Measurements from ENCODE around the gene TEX9.
"Not testable (repeated sequence)": the region's sequence is repeated elsewhere in the genome, so short reads cannot be mapped to it uniquely, and the experiment has no call there.

The TEX9 gene

DNA sequence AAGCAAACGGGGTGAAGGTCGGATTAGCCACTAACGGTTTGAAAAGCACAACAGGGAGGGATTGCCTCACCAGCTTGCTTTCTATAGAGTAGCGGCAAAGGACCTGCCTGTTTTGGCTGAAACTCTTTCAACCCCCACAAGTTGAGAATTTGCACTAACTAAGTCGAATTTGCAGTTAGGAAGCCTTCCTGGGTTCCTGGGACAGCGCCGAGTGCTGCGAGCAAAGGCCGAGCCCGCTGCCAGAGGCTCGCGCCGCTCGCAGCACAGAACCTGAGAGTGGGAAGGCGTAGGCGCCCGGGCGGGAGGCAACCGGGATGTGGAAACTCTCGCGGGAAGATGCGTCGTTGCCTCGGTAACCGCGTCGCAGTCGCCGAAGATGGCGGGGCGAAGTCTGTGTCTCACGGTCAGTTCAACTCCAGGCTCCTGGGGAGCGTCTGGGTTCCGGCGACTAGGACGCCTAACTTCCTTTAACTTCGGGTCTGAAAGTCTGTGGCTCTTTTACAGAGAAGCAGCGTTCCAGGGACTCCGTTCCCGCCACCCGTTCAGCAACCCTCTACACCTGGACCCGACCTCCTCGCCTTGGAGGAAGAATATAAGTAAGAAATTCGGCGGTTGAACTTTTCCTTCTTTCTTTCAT lies at the start of gene TEX9:
TSS of gene TEX9 (plus strand) at position 352 of the 637 bp plus-strand sequence. CDS start at position 377, 25 bp downstream.
- DNase-seq = peak; percentile 65

DNA sequence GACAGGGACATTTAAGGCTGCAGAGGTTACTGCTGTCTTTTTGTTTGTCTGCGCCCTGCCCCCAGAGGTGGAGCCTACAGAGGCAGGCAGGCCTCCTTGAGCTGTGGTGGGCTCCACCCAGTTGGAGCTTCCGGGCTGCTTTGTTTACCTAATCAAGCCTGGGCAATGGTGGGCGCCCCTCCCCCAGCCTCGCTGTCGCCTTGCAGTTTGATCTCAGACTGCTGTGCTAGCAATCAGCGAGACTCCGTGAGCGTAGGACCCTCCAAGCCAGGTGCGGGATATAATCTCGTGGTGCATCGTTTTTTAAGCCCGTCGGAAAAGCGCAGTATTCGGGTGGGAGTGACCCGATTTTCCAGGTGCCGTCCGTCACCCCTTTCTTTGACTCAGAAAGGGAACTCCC lies 48.7 kb upstream of the TEX9 start:
- not testable (repeated sequence) for DNase-seq

DNA sequence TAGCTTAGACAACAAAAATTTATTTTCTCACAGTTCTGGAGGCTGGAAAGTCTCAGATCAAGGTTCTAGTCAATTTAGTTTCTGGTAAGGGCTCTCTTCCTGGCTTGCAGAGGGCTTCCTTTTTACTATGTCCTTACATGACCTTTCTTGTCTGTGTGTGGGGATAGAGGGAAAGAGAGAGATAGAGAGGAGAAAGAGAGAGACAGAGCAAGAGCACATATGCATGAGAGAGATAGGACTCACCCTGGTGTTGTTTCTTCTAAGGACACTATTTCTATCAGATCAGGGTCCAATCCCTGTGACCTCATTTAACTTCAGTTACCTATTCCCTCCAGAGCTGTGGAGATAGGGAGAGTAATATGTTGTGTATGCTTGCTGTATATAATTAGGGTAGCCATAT lies 44.9 kb upstream of the TEX9 start:
- no peak for DNase-seq

DNA sequence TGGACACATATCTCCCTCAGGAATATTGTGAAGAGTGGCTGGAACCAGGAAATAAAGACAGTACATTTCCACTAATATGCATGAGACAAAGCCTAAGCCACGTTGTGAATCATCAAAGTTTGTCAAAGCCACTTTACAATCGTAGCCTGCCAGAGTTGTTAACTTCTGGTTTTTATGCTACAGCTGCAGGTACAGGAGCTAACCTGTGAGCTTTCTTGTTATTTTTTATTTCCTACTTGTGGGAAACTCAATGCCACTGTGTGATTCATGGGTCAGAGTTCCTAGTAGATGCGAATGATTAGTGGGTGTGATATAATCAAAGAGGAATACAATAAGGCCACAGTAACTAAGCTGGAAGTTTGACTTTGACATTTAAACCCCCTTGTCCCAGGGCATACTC lies 44.4 kb upstream of the TEX9 start:
- DNase-seq = no peak

DNA sequence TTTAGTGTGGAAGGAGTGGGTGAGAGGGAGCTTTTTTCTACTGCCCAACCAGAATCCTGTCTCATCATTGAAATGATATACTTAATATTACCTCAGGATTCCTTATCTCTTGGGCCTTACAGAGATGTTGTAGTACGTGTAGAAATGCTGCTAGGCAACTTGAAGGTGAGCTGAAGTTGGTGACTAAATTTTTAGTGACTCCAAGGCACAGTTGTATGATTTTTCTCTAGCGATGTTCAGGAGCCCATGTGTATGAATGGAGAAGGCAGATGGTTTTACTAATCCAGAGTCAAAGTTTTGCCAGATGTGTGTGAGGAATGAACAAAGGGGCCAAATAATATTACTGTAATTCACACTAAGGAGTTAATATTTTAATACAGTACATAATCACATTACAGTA lies 42.8 kb upstream of the TEX9 start:
- DNase-seq = no peak

DNA sequence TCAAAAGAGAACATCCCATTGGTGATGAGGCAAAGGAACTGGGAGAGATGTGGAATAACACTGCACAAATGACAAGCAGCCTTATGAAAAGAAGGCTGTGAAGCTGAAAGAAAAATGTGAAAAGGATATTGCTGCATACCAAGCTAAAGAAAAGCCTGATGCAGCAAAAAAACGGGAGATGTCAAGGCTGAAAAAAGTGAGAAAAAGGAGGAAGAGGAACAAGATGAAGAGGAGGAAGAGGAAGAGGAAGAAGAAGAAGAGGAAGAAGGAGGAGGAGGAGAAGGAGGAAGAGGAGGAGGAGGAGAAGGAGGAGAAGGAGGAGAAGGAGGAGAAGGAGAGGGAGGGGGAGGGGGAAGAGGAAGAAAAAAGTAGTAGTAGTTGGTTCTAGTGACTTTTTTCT lies 41.8 kb upstream of the TEX9 start:
- DNase-seq = no peak

DNA sequence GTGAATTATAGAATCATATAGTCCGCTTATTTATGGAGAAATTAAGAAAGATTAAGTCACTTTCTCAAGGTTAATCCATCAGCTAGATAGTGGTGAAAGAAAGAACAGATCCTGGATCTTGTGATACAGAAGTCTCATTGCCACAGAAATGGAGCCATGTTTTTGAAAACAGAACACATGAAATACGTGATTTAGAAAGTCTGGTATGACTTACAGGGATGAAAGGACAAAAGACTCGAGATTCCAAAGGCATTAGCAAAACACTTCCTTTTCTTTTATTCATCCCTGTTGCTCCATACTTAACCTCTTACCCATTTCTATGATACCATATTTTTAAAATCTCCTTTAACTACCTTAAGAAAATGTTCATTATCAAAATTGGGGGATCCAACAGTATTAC lies 40.0 kb upstream of the TEX9 start:
- DNase-seq = no peak

DNA sequence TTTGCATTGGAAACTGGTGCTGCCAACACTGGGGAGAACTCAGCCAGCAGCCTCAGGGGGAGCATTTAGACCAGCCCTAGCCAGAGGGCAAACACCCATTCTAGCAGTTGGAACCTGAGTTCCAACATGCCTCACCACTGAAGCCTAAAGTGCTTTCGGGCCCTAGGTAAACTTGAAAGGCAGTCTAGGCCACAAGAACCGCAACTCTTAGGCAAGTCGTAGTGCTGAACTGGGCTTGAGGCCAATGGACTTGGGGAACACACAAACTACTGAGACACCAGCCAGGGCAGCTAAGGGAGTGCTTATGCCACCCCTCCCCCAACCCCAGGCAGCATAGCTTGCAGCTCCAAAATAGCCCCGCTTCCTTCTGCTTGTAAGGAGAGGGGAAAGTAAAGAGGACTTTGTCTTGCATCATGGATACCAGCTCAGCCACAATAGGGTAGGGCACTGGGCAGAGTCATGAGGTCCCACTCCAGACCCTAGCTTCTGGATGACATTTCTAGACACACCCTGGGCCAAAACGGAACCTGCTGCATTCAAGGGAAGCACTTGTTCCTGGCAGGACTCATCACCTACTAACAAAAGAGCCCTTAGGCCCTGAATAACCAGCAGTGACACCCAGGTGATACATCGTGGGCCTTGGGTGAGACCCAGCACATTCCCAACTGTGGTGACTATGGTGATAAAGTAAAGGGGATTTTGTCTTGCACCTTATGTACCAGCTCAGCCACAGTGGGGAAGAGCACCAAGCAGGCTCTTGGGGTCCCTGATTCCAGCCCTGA lies 37.3 kb upstream of the TEX9 start:
- DNase-seq = no peak

DNA sequence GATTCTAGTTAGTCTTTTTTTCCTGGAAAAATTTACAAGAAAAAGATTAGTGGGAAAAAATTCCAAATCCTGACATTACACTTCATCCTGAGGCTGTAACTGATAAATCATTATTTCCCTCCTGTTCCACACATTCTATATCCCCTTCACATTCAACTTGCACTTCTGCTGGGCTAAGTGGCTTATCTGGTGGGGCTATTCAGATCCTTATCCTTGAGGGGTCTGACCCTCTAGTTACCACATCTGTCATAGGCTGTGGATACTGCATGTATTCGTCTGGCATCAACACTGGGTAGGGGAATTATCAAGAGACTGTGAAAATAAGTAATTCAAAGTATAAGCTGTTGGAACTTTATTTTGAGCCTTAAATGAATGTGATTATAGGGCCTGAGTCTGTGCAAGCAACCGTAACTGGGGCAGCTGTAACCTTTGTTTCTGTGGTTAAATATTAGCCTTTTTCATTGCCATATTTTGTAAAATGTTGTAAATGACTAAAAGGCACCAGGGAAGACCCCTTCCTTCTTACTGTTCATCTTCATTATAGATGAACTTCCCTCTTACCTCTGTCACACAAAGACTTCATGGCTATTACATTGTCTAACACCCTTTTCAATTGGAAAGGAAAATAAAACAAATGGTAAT lies 28.0 kb upstream of the TEX9 start:
- DNase-seq = no peak

DNA sequence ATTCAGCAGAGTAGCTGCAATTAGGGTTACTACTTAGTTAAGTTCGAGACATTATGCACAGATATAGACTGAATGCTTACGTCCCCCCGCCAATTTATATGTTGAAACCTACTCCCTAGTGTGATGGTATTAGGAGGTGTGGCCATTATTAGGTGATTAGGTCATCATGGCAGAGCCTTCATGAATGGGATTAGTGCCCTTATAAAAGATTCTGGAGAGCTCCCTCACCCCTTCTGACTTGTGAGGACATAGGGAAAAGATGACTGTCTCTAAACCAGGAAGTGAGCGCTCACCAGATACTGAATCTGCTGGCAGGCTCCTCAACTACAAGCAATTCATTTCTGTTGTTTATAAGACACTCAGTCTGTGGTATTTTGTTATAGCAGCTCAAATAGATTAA lies 25.6 kb upstream of the TEX9 start:
- DNase-seq = no peak

DNA sequence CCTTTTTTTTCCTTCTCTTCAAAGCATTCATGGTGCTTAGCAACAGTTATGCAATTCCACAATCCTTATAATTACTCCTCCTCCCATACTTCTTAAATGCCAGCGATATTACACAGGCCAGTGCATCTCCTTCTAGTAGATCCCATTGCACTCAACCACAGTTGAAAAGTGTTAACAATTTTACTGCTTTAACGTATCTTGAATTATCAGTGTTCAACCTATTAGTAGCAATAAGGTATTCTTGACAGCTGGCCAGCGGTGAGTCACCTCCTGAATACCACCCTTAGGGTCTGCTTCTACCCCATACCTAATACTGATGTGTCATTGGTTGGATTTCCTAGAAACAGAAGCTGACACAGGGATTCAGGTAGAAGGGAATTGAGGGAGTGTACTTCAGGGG lies 24.0 kb upstream of the TEX9 start:
- DNase-seq = no peak

DNA sequence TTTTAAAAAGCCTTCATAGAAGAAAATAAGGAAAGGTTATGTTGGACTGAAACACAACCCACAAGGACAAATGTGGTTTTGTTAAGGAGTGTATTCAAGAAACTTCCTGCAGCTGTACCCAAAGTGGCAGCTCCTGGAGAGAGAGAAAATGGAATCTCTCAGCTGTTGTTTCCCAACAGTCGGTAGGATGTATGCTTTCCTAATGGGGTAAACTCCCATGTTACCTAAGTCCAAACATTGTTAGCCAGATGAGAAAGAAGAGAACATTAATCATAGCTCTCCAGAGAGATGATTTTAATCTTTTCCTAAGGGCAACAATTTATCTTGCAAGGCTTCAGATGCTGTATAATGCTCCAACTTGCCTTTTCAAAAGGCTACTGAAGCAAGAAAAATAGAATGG lies 22.6 kb upstream of the TEX9 start:
- DNase-seq = no peak

DNA sequence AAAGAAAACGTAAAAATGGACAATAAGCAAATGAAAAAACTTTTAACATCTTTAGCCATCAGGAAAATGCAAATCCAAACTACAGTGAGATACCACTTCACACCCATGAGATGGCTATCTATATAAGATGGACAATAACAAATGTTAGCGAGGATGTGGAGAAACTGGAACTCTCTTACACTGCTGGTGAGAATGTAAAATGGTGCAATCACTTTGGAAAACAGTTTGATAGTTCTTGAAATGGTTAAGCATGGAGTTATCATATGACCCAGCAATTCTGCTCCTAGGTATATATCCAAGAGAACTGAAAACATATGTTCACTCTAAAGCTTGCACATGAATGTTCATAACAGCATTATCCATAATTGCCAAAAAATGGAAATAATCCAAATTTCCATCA lies 21.3 kb upstream of the TEX9 start:
- no peak for DNase-seq

DNA sequence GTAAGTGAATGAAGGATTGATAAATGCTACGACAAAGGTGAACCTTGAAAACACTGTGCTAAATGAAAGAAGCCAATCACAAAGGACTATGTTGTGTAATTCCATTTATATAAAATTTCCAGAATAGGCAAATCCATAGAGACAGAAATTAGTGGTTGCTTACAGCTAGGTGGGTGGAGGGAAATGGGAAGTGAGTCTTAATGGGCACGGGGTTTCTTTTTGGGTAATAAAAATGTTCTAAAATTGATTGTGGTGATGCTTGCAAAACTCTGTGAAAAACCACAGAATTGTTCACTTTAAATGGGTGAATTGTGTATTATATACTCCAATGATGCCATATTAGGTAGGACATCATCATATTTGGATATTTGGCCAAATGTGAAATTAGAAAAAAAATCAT lies 20.9 kb upstream of the TEX9 start:
- DNase-seq = no peak

DNA sequence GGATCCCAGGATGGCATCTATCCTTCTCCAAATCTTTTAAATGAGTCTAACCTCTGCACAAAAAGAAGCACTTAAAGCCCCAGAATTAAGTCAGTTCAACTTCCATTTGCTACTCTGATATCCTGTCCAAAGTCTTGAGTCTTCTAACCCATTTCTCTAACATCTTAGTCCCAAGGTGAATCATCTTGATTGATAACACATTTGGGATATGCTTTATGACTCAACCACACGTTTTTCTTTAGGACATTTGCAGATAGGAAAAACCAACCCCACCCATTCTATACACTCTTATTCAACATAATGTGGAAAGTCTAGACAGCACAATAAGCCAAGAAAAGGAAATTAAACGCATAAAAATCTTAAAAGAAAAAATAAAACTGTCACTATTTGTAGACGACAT lies 18.8 kb upstream of the TEX9 start:
- DNase-seq = no peak

DNA sequence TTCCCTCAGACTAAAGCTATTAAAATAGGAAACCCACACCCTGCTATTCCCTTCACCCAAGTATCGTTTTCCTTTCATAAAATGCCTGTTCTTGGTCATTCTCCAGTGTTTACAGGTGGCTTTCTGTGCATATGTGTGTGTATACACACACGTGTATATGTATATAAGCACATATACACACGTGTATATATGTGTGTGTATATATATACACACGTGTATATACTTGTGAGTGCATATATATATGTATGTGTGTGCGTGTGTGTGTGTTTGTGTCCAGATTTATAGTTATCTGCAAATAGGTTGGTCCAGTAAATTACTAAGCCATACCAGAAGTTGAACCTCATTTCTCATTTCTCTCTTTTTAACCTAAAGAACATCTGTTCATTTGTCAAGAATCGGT lies 15.7 kb upstream of the TEX9 start:
- no peak for DNase-seq

DNA sequence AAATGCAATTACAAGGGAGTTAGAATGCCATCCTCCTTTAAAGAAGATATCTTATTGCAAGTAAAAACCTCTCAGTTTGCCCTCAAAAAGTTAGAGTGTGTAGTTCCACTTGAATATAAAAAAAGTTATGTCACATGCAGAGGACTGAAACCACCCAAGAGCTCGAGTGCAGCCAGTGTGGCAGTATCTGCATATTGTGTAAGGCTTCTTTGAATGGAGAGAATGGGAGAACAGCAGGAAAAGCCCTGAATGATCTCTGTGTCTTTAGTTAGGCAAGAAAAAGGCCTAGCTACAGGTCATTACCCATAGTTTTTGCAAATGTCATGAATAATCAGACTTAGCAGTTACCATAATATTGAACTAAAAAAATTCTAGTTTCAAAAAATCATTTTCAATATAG lies 13.9 kb upstream of the TEX9 start:
- DNase-seq = no peak

DNA sequence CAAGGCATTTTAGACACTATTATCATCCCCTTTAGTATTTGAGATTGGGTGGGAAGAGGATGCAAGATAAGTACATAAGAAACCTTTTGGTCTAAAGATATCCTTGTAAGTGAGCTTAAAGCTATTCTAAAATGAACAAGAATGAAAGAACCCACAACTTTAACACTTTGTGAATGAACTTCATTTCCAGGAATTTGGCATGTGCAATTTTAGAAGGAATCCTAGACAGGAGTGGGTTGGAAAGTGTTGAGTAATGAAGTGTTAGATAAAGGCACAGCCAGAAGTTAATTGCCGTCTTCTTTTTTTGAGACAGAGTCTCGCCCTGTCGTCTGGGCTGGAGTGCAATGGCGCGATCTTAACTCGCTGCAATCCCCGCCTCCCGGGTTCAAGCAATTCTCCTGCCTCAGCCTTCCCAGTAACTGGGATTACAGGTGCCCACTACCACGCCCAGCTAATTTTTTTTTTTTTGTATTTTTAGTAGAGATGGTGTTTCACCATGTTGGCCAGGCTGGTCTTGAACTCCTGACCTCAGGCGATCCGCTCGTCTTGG lies 13.2 kb upstream of the TEX9 start:
- no peak for DNase-seq

DNA sequence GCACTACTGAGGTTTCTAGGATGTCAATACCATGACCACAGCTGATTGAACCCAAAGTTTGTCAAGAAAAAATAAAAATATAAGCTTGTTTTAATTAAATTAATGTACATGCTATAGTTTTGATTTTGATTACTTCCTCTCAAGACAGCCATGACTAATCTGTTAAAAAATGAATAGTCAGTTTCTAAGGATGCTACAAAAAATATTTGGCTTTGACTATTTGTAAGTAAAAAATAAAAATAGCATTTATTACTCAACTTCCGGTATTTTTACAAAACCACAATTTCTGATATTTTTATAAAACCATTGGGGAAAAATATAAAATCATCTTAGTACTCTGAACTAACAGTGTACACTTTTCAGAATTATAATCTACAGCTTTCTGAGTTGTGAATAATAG lies 12.1 kb upstream of the TEX9 start:
- no peak for DNase-seq

DNA sequence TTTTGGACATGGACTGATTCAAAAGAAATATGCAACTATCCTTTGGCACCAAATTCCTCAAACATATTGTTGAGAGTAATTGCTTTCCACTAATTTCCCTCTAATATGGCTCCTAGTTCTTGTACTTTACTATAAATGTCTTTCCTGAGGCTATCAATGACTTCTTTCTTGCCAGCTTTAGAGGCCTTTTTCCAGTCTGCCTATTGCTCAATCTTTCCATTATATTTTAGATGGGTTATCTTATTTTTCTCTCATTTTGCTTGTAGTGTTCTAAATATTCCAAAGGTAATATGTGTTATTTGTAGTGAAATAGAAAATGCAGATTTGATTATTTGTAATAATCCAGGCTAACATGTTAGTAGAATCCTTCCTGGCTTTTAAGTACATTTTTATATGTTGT lies 11.5 kb upstream of the TEX9 start:
- no peak for DNase-seq

DNA sequence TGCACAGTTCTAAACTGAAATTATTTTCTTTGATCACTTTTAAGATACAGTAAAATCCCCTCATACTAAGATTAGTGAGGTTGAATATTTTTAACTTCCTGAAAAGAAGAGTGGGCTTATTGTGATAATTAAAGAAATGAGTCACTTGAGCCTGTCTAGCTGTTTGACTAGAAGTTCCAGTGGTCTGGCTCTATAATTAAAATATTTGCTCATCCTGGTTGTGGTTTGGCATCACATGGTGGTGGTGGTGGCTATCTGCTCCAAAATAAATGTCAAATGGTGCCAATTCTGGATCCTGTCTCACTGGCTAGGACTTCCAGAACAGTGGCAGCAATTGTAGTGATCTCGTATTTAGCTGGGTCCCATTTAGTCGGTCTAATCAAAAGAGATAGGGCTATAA lies 8.6 kb upstream of the TEX9 start:
- no peak for DNase-seq

DNA sequence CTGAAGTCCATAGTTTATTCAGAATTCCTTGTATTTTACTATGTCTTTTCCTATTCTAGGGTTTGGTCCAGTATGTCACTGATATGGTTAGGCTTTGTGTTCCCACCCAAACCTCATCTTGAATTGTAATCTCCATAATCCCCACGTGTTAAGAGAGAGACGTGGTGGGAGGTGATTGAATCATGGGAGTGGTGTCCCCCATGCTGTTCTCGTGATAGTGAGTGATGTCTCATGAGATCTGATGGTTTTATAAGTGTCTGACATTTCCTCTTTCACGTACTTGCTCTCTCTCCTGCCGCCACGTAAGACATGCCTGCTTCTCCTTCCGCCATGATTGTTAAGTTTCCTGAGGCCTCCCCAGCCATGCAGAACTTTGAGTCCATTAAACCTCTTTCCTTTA lies 6.6 kb upstream of the TEX9 start:
- DNase-seq = no peak

DNA sequence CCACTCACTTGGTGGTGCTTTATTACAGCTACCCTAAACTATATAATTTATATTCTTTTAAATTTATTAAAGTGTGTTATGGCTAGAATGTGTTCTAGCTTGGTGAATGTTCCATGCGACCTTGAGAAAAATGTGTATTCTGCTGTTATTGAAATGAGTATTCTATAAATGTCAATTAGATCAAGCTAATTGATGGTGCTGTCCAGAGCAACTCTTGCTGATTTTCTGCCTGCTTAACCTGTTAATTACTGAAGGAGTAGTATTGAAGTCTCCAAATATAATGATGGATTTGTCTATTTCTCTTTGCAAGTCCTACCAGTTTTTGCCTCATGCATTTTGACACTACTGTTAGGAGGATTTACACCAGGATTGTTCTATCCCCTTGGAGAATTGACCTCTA lies 3.2 kb upstream of the TEX9 start:
- DNase-seq = no peak

DNA sequence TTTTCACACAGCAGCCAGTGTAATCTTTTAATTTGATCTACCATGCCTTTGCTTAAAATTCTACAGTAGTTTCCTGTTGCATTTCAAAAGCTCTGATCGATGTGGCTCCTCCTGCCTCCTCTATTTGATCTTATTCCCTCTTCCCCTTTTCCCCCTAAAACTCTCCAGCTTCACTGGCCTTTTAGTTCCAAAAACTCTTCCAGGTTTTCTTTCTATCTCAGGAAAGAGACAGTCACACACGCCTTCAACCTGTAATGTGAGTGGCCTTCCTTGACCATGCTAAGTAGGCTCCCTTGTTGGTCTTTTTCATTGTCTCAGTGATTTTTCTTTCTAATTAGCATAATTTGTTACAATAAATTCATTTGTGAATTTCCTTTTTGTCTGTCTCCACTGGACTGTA lies 985 bp downstream of the TEX9 start:
- DNase-seq = no peak

Data from stimulated activated CD4-positive, alpha-beta T cell treated with anti-CD3 and anti-CD28 coated beads, Interleukin-12 subunit alpha, Interleukin-12 subunit beta, amount 100 ng/mL, for 4 hours (primary cell).